Cardiac septum (tissue), 1 donor: Measurements from ENCODE around the gene SORCS1. TPM values are rescaled to one million over a fixed set of nuclear protein-coding genes. Genes with fewer than 3 reads are reported as not detected.

Source experiments
- DNase-seq: peaks from one replicate; pipeline ENCODE4 v3.0.0-alpha.2; 2020; ENCODE audit warnings: low spot score
- intact Hi-C: fragments of 100-400 bp; cut with DNase I; formaldehyde crosslinking; loops from one replicate; pipeline ENCODE4 v1.14.0; 2022
- total RNA-seq: library from RNA; stranded (reverse); fragmentation: NEBNext Ultra II Directional; extraction: Animal tissue kit (Norgen Biotek cat#: 25700); gene quantifications from one replicate; pipeline ENCODE4 v1.2.1, GENCODE V29; 2021
- donor health status: DM: no; HTN: no; CAD: no.

Gene SORCS1
- total RNA-seq, 1 donor from 2014 or later, result 0.43 TPM

GRCh38 chr10:106535304-106535953 is 629.1 kb downstream of the SORCS1 start:
- DNase-seq, result no peak
- intact Hi-C loops, result no loop called here

GRCh38 chr10:106534441-106534840 is 630.1 kb downstream of the SORCS1 start:
- intact Hi-C loops, result no loop called here
- DNase-seq, result no peak

GRCh38 chr10:106528702-106529101 is 635.8 kb downstream of the SORCS1 start:
- intact Hi-C loops, result no loop called here
- no peak for DNase-seq

GRCh38 chr10:106525835-106526234 is 638.7 kb downstream of the SORCS1 start:
- intact Hi-C loops, result no loop called here
- DNase-seq, result no peak
